A549 (cell line): Measurements from ENCODE around the gene AFAP1.

Experiments used
- CBX8 ChIP-seq: fragments of 200-600 bp; sonication (generic); IDR thresholded peaks from 2 replicates; pipeline ENCODE4 v1.6.1; 2016
- CHD2 ChIP-seq: fragments of 150-350 bp; IDR thresholded peaks from 2 replicates; pipeline ENCODE4 v1.6.1; 2014; ENCODE audit warnings: low read length; ENCODE audit not compliant: partially characterized antibody
- CTCF ChIP-seq: fragments of >200 bp; sonication (Bioruptor Twin); formaldehyde crosslinking; IDR thresholded peaks from 3 replicates; pipeline ENCODE4 v1.5.1; 2016
- HDAC2 ChIP-seq: fragments of 200-600 bp; sonication (generic); IDR thresholded peaks from 2 replicates; pipeline ENCODE4 v1.6.1; 2016
- JUN ChIP-seq, 2 experiments: fragments of >200 bp; sonication (Bioruptor Twin); formaldehyde crosslinking; IDR thresholded peaks; 2 replicates in 1 of 2; 3 replicates in 1 of 2; pipeline ENCODE4 v1.6.1; 2016 to 2017
- POLR2A ChIP-seq: IDR thresholded peaks from 2 replicates; pipeline ENCODE4 v1.6.1; 2012; ENCODE audit warnings: mild to moderate bottlenecking, low read length
- RARB ChIP-seq: fragments of 250-450 bp; sonication (Bioruptor Pico); IDR thresholded peaks from 2 replicates; pipeline ENCODE4 v1.8.0; 2021; ENCODE audit warnings: mild to moderate bottlenecking, moderate library complexity
- RCOR1 ChIP-seq: fragments of 150-350 bp; IDR thresholded peaks from 2 replicates; pipeline ENCODE4 v1.6.1; 2014; ENCODE audit warnings: antibody characterized with exemption, low read length, low read depth
- REST ChIP-seq: fragments of 200-600 bp; sonication (generic); IDR thresholded peaks from 2 replicates; pipeline ENCODE4 v1.6.1; 2016; ENCODE audit warnings: antibody characterized with exemption, mild to moderate bottlenecking, moderate library complexity
- TP53 ChIP-seq: fragments of 250-450 bp; sonication (Bioruptor Pico); IDR thresholded peaks from 2 replicates; pipeline ENCODE4 v1.5.0; 2021; ENCODE audit warnings: mild to moderate bottlenecking, moderate library complexity
- USF2 ChIP-seq: fragments of 450-650 bp; IDR thresholded peaks from 2 replicates; pipeline ENCODE4 v1.6.1; 2014; ENCODE audit warnings: antibody characterized with exemption

- TF ChIP-seq CTCF (no peak), RCOR1 (no peak), JUN (IDR thresholded peaks at IDR 0.05) (no peak), USF2 (no peak), RARB (no peak), CHD2 (no peak), POLR2A (no peak), TP53 (no peak), HDAC2 (no peak), REST (no peak), CBX8 (no peak)
Measured at GRCh38 chr4:7863911-7864681, 75.6 kb downstream of the AFAP1 start.
